NCI-H524 treated with DMSO at 0.1 percent for 48 hours (cell line): ENCODE measurements around the gene ZFP36L2.

ENCODE experiments used
- DNase-seq: peaks from one replicate; lab custom pipeline; 2025; lab: John Stamatoyannopoulos, UW

ZFP36L2 gene

GRCh38 chr2:43226558-43226954, at the start of gene ZFP36L2:
ZFP36L2 (minus strand) TSS chr2:43226606; CDS start chr2:43226315, 291 bp downstream.
- peak; percentile 45 for DNase-seq

GRCh38 chr2:43274721-43275120, 48.3 kb upstream of the ZFP36L2 start:
- DNase-seq: no peak

- DNase-seq: no peak
These were observed 47.6 kb upstream of the ZFP36L2 start for GRCh38 chr2:43274055-43274454.

GRCh38 chr2:43273529-43273928, 47.1 kb upstream of the ZFP36L2 start:
- DNase-seq: no peak

GRCh38 chr2:43270930-43271615, 44.7 kb upstream of the ZFP36L2 start:
- DNase-seq: no peak

GRCh38 chr2:43270461-43270860, 44.1 kb upstream of the ZFP36L2 start:
- DNase-seq: no peak

GRCh38 chr2:43269706-43270105, 43.3 kb upstream of the ZFP36L2 start:
- DNase-seq: no peak

GRCh38 chr2:43269074-43269572, 42.7 kb upstream of the ZFP36L2 start:
- DNase-seq: peak; percentile 13

- no peak for DNase-seq
These were observed 41.9 kb upstream of the ZFP36L2 start for GRCh38 chr2:43268066-43268953.

- DNase-seq: no peak
These were observed 41.0 kb upstream of the ZFP36L2 start for GRCh38 chr2:43267381-43267780.

GRCh38 chr2:43266711-43267111, 40.3 kb upstream of the ZFP36L2 start:
- no peak for DNase-seq

- no peak for DNase-seq
These were observed 39.0 kb upstream of the ZFP36L2 start for GRCh38 chr2:43265421-43265820.

- DNase-seq: no peak
These were observed 38.6 kb upstream of the ZFP36L2 start for GRCh38 chr2:43265001-43265400.

GRCh38 chr2:43262951-43263350, 36.5 kb upstream of the ZFP36L2 start:
- no peak for DNase-seq

GRCh38 chr2:43262239-43262638, 35.8 kb upstream of the ZFP36L2 start:
- no peak for DNase-seq

- DNase-seq: no peak
These were observed 33.1 kb upstream of the ZFP36L2 start for GRCh38 chr2:43259512-43259911.

- DNase-seq: no peak
These were observed 32.2 kb upstream of the ZFP36L2 start for GRCh38 chr2:43258547-43259156.

GRCh38 chr2:43255296-43255910, 29.0 kb upstream of the ZFP36L2 start:
- DNase-seq: no peak

- DNase-seq: no peak
These were observed 27.9 kb upstream of the ZFP36L2 start for GRCh38 chr2:43254331-43254730.

GRCh38 chr2:43251171-43251731, 24.8 kb upstream of the ZFP36L2 start:
- DNase-seq: no peak

GRCh38 chr2:43250015-43250414, 23.6 kb upstream of the ZFP36L2 start:
- no peak for DNase-seq

- no peak for DNase-seq
These were observed 22.2 kb upstream of the ZFP36L2 start for GRCh38 chr2:43248621-43249020.
